HL-60/S4 treated with phorbol 12-myristate 13-acetate at 8.2 ng/mL for 4 days and 3 days (cell line): Measurements from ENCODE around the gene CLIP2.
"Not testable (repeated sequence)": the region's sequence is repeated elsewhere in the genome, so short reads cannot be mapped to it uniquely, and the experiment has no call there.

Source experiments
- in situ Hi-C: fragments of 300-500 bp; cut with MboI; formaldehyde crosslinking; loops from 2 replicates; pipeline ENCODE4 v1.15.0; 2022; ENCODE audit warnings: low sequenced_read_pairs

CLIP2 gene

GRCh38 chr7:74325210-74325565 lies 36.0 kb downstream of the CLIP2 start:
- in situ Hi-C loops, result no loop called here

- in situ Hi-C loops, result no loop called here
These were observed 40.0 kb downstream of the CLIP2 start for GRCh38 chr7:74329225-74329624.

GRCh38 chr7:74332373-74333176 lies 43.4 kb downstream of the CLIP2 start:
- in situ Hi-C loops, result no loop called here

- in situ Hi-C loops, result no loop called here
These were observed 44.8 kb downstream of the CLIP2 start for GRCh38 chr7:74334030-74334429.

- in situ Hi-C loops, result no loop called here
These were observed 48.7 kb downstream of the CLIP2 start for GRCh38 chr7:74337926-74338325.

GRCh38 chr7:74338366-74339108 lies 49.3 kb downstream of the CLIP2 start:
- in situ Hi-C loops, result no loop called here

- in situ Hi-C loops, result not testable (repeated sequence)
These were observed 50.4 kb downstream of the CLIP2 start for GRCh38 chr7:74339648-74340047.

- in situ Hi-C loops, result no loop called here
These were observed 54.3 kb downstream of the CLIP2 start for GRCh38 chr7:74343281-74344131.

GRCh38 chr7:74344132-74344496 lies 54.9 kb downstream of the CLIP2 start:
- in situ Hi-C loops, result no loop called here

GRCh38 chr7:74344786-74345185 lies 55.6 kb downstream of the CLIP2 start:
- in situ Hi-C loops, result no loop called here

GRCh38 chr7:74345970-74346369 lies 56.8 kb downstream of the CLIP2 start:
- in situ Hi-C loops, result no loop called here

GRCh38 chr7:74349621-74350020 lies 60.4 kb downstream of the CLIP2 start:
- in situ Hi-C loops, result no loop called here

- in situ Hi-C loops, result no loop called here
These were observed 61.5 kb downstream of the CLIP2 start for GRCh38 chr7:74350751-74351150.

GRCh38 chr7:74351836-74352235 lies 62.6 kb downstream of the CLIP2 start:
- in situ Hi-C loops, result no loop called here

GRCh38 chr7:74352551-74353138 lies 63.4 kb downstream of the CLIP2 start:
- in situ Hi-C loops, result not testable (repeated sequence)

GRCh38 chr7:74354009-74354408 lies 64.8 kb downstream of the CLIP2 start:
- in situ Hi-C loops, result no loop called here

- in situ Hi-C loops, result no loop called here
These were observed 65.9 kb downstream of the CLIP2 start for GRCh38 chr7:74355091-74355490.

- in situ Hi-C loops, result no loop called here
These were observed 67.5 kb downstream of the CLIP2 start for GRCh38 chr7:74356589-74357315.

GRCh38 chr7:74360008-74360407 lies 70.8 kb downstream of the CLIP2 start:
- in situ Hi-C loops, result no loop called here

GRCh38 chr7:74362266-74362665 lies 73.1 kb downstream of the CLIP2 start:
- in situ Hi-C loops, result no loop called here
